ENCODE results near the gene ZNF343. TPM values are rescaled to one million over a fixed set of nuclear protein-coding genes. Genes with fewer than 3 reads are reported as not detected.
A peak's percentile ranks its signal among the peaks of the same experiment; 100 is the strongest.

The ZNF343 gene
- total and polyA plus RNA-seq, 5 donors from 2014 or later, result 2.5 to 4.8 (median 3.7) TPM

- Histone ChIP-seq H3K27ac (ENCODE audit: insufficient read depth, low read length, poor library complexity, severe bottlenecking) (no peak overlapping the region), H3K36me3 (ENCODE audit: control insufficient read depth, insufficient read depth, low read length) (peaks cover 66% of the 10 kb centered on the region), H3K4me1 (ENCODE audit: control insufficient read depth, insufficient read depth, low read length, poor library complexity, severe bottlenecking) (no peaks in the 10 kb centered on the region), H3K4me3 (ENCODE audit: low read depth, low read length) (no peak overlapping the region), H3K27me3 (ENCODE audit: control insufficient read depth, insufficient read depth, low read length) (no peaks in the 10 kb centered on the region), H3K9me3 (ENCODE audit: control insufficient read depth in 2 of 2, low read length in 2 of 2) (peaks cover 0 to 4% of the 10 kb centered on the region in 2 experiments)
- Mint-ChIP-seq H3K4me3 (no peak overlapping the region), H3K9me3 (peaks cover 0 to 12% (median 1%) of the 10 kb centered on the region in 7 donors), H3K36me3 (peaks cover 72% of the 10 kb centered on the region), H3K27me3 (no peaks in the 10 kb centered on the region), H3K27ac (no peak overlapping the region), H3K4me1 (no peaks in the 10 kb centered on the region)
- ATAC-seq (ENCODE audit: low read depth in 2 of 2) (no peak), DNase-seq (no peak)
Measured at GRCh38 chr20:2483504-2483903, 25.2 kb downstream of the ZNF343 start.

- Histone ChIP-seq H3K36me3 (ENCODE audit: control insufficient read depth, insufficient read depth, low read length) (peaks cover 41% of the 10 kb centered on the region), H3K4me3 (ENCODE audit: low read depth, low read length) (no peak overlapping the region), H3K27ac (ENCODE audit: insufficient read depth, low read length, poor library complexity, severe bottlenecking) (no peak overlapping the region), H3K9me3 (ENCODE audit: control insufficient read depth in 2 of 2, low read length in 2 of 2) (peaks cover 0 to 4% of the 10 kb centered on the region in 2 experiments), H3K27me3 (ENCODE audit: control insufficient read depth, insufficient read depth, low read length) (no peaks in the 10 kb centered on the region), H3K4me1 (ENCODE audit: control insufficient read depth, insufficient read depth, low read length, poor library complexity, severe bottlenecking) (no peaks in the 10 kb centered on the region)
- no peak overlapping the region for H3K4me3 Mint-ChIP-seq
- H3K27me3 Mint-ChIP-seq, result no peaks in the 10 kb centered on the region
- no peak for DNase-seq
- no peak overlapping the region for H3K27ac Mint-ChIP-seq
- H3K4me1 Mint-ChIP-seq, result no peaks in the 10 kb centered on the region
- peaks cover 0 to 12% (median under 1%) of the 10 kb centered on the region in 7 donors for H3K9me3 Mint-ChIP-seq
- ATAC-seq (ENCODE audit: low read depth in 2 of 2), result no peak
- peaks cover 63% of the 10 kb centered on the region for H3K36me3 Mint-ChIP-seq
Measured at GRCh38 chr20:2480381-2480780, 28.3 kb downstream of the ZNF343 start.

GRCh38 chr20:2476742-2477615 lies 31.7 kb downstream of the ZNF343 start:
- no peak overlapping the region for H3K27ac ChIP-seq (ENCODE audit: insufficient read depth, low read length, poor library complexity, severe bottlenecking)
- peaks cover 12% of the 10 kb centered on the region for H3K36me3 ChIP-seq (ENCODE audit: control insufficient read depth, insufficient read depth, low read length)
- Mint-ChIP-seq H3K9me3 (peaks cover 0 to 12% (median 0%) of the 10 kb centered on the region in 7 donors), H3K36me3 (peaks cover 31% of the 10 kb centered on the region), H3K4me1 (peaks cover 0 to under 1% (median 0%) of the 10 kb centered on the region in 4 donors), H3K4me3 (no peak overlapping the region), H3K27me3 (no peaks in the 10 kb centered on the region), H3K27ac (peak overlapping the region in 1 of 3 donors; percentile 50)
- no peaks in the 10 kb centered on the region for H3K27me3 ChIP-seq (ENCODE audit: control insufficient read depth, insufficient read depth, low read length)
- ATAC-seq (ENCODE audit: low read depth in 2 of 2), result no peak
- peak in 1 of 3 donors; percentile 19 for DNase-seq
- H3K4me1 ChIP-seq (ENCODE audit: control insufficient read depth, insufficient read depth, low read length, poor library complexity, severe bottlenecking), result no peaks in the 10 kb centered on the region
- peaks cover 0 to 4% of the 10 kb centered on the region in 2 experiments for H3K9me3 ChIP-seq (ENCODE audit: control insufficient read depth in 2 of 2, low read length in 2 of 2)
- no peak overlapping the region for H3K4me3 ChIP-seq (ENCODE audit: low read depth, low read length)

GRCh38 chr20:2475850-2476741 lies 32.6 kb downstream of the ZNF343 start:
- Mint-ChIP-seq H3K27ac (no peak overlapping the region), H3K4me1 (peaks cover 0 to 7% (median 2%) of the 10 kb centered on the region in 4 donors), H3K27me3 (no peaks in the 10 kb centered on the region), H3K4me3 (no peak overlapping the region), H3K9me3 (peaks cover 0 to 9% (median 0%) of the 10 kb centered on the region in 7 donors), H3K36me3 (peaks cover 23% of the 10 kb centered on the region)
- ATAC-seq (ENCODE audit: low read depth in 2 of 2) (no peak), DNase-seq (no peak)
- Histone ChIP-seq H3K4me1 (ENCODE audit: control insufficient read depth, insufficient read depth, low read length, poor library complexity, severe bottlenecking) (peaks cover 3% of the 10 kb centered on the region), H3K27ac (ENCODE audit: insufficient read depth, low read length, poor library complexity, severe bottlenecking) (no peak overlapping the region), H3K27me3 (ENCODE audit: control insufficient read depth, insufficient read depth, low read length) (no peaks in the 10 kb centered on the region), H3K9me3 (ENCODE audit: control insufficient read depth in 2 of 2, low read length in 2 of 2) (peaks cover 0 to 4% of the 10 kb centered on the region in 2 experiments), H3K4me3 (ENCODE audit: low read depth, low read length) (no peak overlapping the region), H3K36me3 (ENCODE audit: control insufficient read depth, insufficient read depth, low read length) (peaks cover 8% of the 10 kb centered on the region)

- Mint-ChIP-seq H3K36me3 (peaks cover 8% of the 10 kb centered on the region), H3K9me3 (no peaks in the 10 kb centered on the region), H3K27me3 (no peaks in the 10 kb centered on the region), H3K4me3 (no peak overlapping the region), H3K4me1 (peaks cover 4 to 26% (median 19%) of the 10 kb centered on the region in 4 donors), H3K27ac (no peak overlapping the region)
- no peaks in the 10 kb centered on the region for H3K9me3 ChIP-seq (ENCODE audit: control insufficient read depth in 2 of 2, low read length in 2 of 2)
- H3K4me3 ChIP-seq (ENCODE audit: low read depth, low read length), result no peak overlapping the region
- ATAC-seq (ENCODE audit: low read depth in 2 of 2), result no peak
- no peaks in the 10 kb centered on the region for H3K27me3 ChIP-seq (ENCODE audit: control insufficient read depth, insufficient read depth, low read length)
- no peaks in the 10 kb centered on the region for H3K36me3 ChIP-seq (ENCODE audit: control insufficient read depth, insufficient read depth, low read length)
- no peak for DNase-seq
- H3K27ac ChIP-seq (ENCODE audit: insufficient read depth, low read length, poor library complexity, severe bottlenecking), result no peak overlapping the region
- peaks cover 21% of the 10 kb centered on the region for H3K4me1 ChIP-seq (ENCODE audit: control insufficient read depth, insufficient read depth, low read length, poor library complexity, severe bottlenecking)
Measured at GRCh38 chr20:2473516-2473915, 35.2 kb downstream of the ZNF343 start.

GRCh38 chr20:2470423-2471193 lies 38.1 kb downstream of the ZNF343 start, which contains the start of gene SNRPB:
TSS of gene SNRPB (minus strand) at chr20:2470789. CDS start at chr20:2470690, 99 bp downstream.
- H3K9me3 Mint-ChIP-seq, result no peaks in the 10 kb centered on the region
- Histone ChIP-seq H3K4me3 (ENCODE audit: low read depth, low read length) (peak within 1 kb of the TSS; percentile 90), H3K36me3 (ENCODE audit: control insufficient read depth, insufficient read depth, low read length) (peaks cover 23% of the 10 kb centered on the region), H3K4me1 (ENCODE audit: control insufficient read depth, insufficient read depth, low read length, poor library complexity, severe bottlenecking) (peaks cover 25% of the 10 kb centered on the region), H3K27ac (ENCODE audit: insufficient read depth, low read length, poor library complexity, severe bottlenecking) (peak within 1 kb of the TSS; percentile 93), H3K27me3 (ENCODE audit: control insufficient read depth, insufficient read depth, low read length) (no peaks in the 10 kb centered on the region), H3K9me3 (ENCODE audit: control insufficient read depth in 2 of 2, low read length in 2 of 2) (no peaks in the 10 kb centered on the region)
- ATAC-seq (ENCODE audit: low read depth in 2 of 2) (peak; percentile 92 to 96), DNase-seq (peak; percentile 93 to 99 (median 95))
- H3K27me3 Mint-ChIP-seq, result no peaks in the 10 kb centered on the region
- H3K4me3 Mint-ChIP-seq, result peak within 1 kb of the TSS; percentile 97 to 99 (median 98)
- peak within 1 kb of the TSS; percentile 95 to 100 (median 99) for H3K27ac Mint-ChIP-seq
- peaks cover 4 to 42% (median 35%) of the 10 kb centered on the region in 4 donors for H3K4me1 Mint-ChIP-seq
- peaks cover 23% of the 10 kb centered on the region for H3K36me3 Mint-ChIP-seq

GRCh38 chr20:2469991-2470422 lies 38.7 kb downstream of the ZNF343 start:
- DNase-seq, result peak; percentile 60 to 82 (median 74)
- Histone ChIP-seq H3K4me1 (ENCODE audit: control insufficient read depth, insufficient read depth, low read length, poor library complexity, severe bottlenecking) (peaks cover 25% of the 10 kb centered on the region), H3K9me3 (ENCODE audit: control insufficient read depth in 2 of 2, low read length in 2 of 2) (no peaks in the 10 kb centered on the region), H3K27me3 (ENCODE audit: control insufficient read depth, insufficient read depth, low read length) (no peaks in the 10 kb centered on the region), H3K27ac (ENCODE audit: insufficient read depth, low read length, poor library complexity, severe bottlenecking) (peak overlapping the region; percentile 93), H3K36me3 (ENCODE audit: control insufficient read depth, insufficient read depth, low read length) (peaks cover 28% of the 10 kb centered on the region), H3K4me3 (ENCODE audit: low read depth, low read length) (peak overlapping the region; percentile 90)
- Mint-ChIP-seq H3K36me3 (peaks cover 28% of the 10 kb centered on the region), H3K27ac (peak overlapping the region; percentile 95 to 100 (median 99)), H3K4me3 (peak overlapping the region; percentile 97 to 99 (median 98)), H3K4me1 (peaks cover 4 to 42% (median 35%) of the 10 kb centered on the region in 4 donors), H3K9me3 (no peaks in the 10 kb centered on the region), H3K27me3 (no peaks in the 10 kb centered on the region)
- ATAC-seq (ENCODE audit: low read depth in 2 of 2), result peak; percentile 52 to 55
